HepG2 (cell line): ENCODE results near the gene ITIH3. TPM values are rescaled to one million over a fixed set of nuclear protein-coding genes. Genes with fewer than 3 reads are reported as not detected.

Experiments used
- ATAC-seq: fragments of 200-7000 bp; cut with Tn5 transposase; 3 replicates; pipeline ENCODE4 v1.9.1; 2020; ENCODE audit warnings: mild to moderate bottlenecking, moderate library complexity
- BruUV-seq: library from RNA; stranded (reverse); fragments of 400-500 nt; replicated peaks from 2 replicates; lab custom pipeline; 2021; lab: Mats Ljungman, UMichigan
- CTCF ChIA-PET: fragments of 300-600 bp; formaldehyde crosslinking; extraction: SDS; loops from one replicate; lab custom pipeline; 2021; ENCODE audit warnings: low total read pairs, inconsistent platforms, low intra/inter-chr PET ratio; lab: Yijun Ruan, JAX
- POLR2A ChIA-PET: fragments of 350-600 bp; sonication (Branson Sonifier 250); formaldehyde crosslinking; loops from one replicate; lab custom pipeline; 2020; ENCODE audit warnings: antibody characterized with exemption, inconsistent platforms; lab: Yijun Ruan, JAX
- DNase-seq: peaks from one replicate; pipeline ENCODE4 v3.0.0-alpha.2; 2015; ENCODE audit warnings: low spot score
- FAIRE-seq: peaks from 3 replicates; lab custom pipeline; 2011; peaks lifted over from hg19 to GRCh38; lab: Jason Lieb, UNC
- H2AFZ ChIP-seq: one replicate; pipeline ENCODE4 v1.6.1; 2011; ENCODE audit warnings: low read length, inconsistent platforms
- H3K27ac ChIP-seq: fragments of 300-600 bp; 3 replicates; pipeline ENCODE4 v1.8.0; 2011; ENCODE audit warnings: mixed run types, mild to moderate bottlenecking, mixed read lengths, low read length, inconsistent platforms; ENCODE audit not compliant: insufficient read depth; ENCODE audit errors: extremely low read length
- H3K27me3 ChIP-seq, 2 experiments: fragments of 200-600 bp in 1 of 2; 2 replicates in 1 of 2; 3 replicates in 1 of 2; pipeline versions ENCODE4 v1.6.0 to v1.8.0; 2011; ENCODE audit warnings: low read length in 2 of 2, mild to moderate bottlenecking in 2 of 2, moderate library complexity in 2 of 2, inconsistent platforms in 1 of 2; ENCODE audit not compliant: insufficient read depth in 2 of 2, control insufficient read depth in 1 of 2
- H3K36me3 ChIP-seq, 2 experiments: fragments of 200-600 bp in 1 of 2; replicated peaks in 1 of 2; 2 replicates in 1 of 2; 3 replicates in 1 of 2; pipeline versions ENCODE4 v1.5.1 to v1.8.0; 2011; ENCODE audit warnings: low read length in 2 of 2, inconsistent platforms in 1 of 2; ENCODE audit not compliant: insufficient read depth in 2 of 2, control insufficient read depth in 1 of 2
- H3K4me1 ChIP-seq: 2 replicates; pipeline ENCODE4 v1.5.1; 2012; ENCODE audit warnings: low read length, inconsistent platforms; ENCODE audit not compliant: insufficient read depth
- H3K4me2 ChIP-seq: 2 replicates; pipeline ENCODE4 v1.6.0; 2011; ENCODE audit warnings: low read depth, low read length, inconsistent platforms
- H3K4me3 ChIP-seq, 3 experiments: fragments of 200-600 bp in 1 of 3; sonication (generic), shearing (Covaris generic) in 1 of 3; replicated peaks in 1 of 3; 2 replicates each; pipeline ENCODE4 v1.5.1; 2011 to 2016; ENCODE audit warnings: low read length in 3 of 3, inconsistent platforms in 2 of 3, low read depth in 2 of 3, mild to moderate bottlenecking in 2 of 3, control low read depth in 1 of 3, mixed read lengths in 1 of 3; ENCODE audit not compliant: insufficient read depth in 1 of 3
- H3K79me2 ChIP-seq: one replicate; pipeline ENCODE4 v1.6.1; 2011; ENCODE audit warnings: low read length, inconsistent platforms; ENCODE audit not compliant: insufficient read depth
- H3K9ac ChIP-seq: 2 replicates; pipeline ENCODE4 v1.6.0; 2011; ENCODE audit warnings: mild to moderate bottlenecking, low read depth, low read length, inconsistent platforms; ENCODE audit not compliant: insufficient read depth
- H3K9me3 ChIP-seq: 2 replicates; pipeline ENCODE4 v1.5.1; 2012; ENCODE audit warnings: mild to moderate bottlenecking, low read length
- H4K20me1 ChIP-seq: 2 replicates; pipeline ENCODE4 v1.6.0; 2011; ENCODE audit warnings: inconsistent platforms, mild to moderate bottlenecking, low read length, moderate library complexity; ENCODE audit not compliant: insufficient read depth
- ATF7 ChIP-seq, 2 experiments: fragments of 450-650 bp in 1 of 2; sonication (generic) in 1 of 2; formaldehyde crosslinking in 1 of 2; IDR thresholded peaks; 2 replicates each; pipeline versions ENCODE4 v1.4.0 to v1.6.1; 2016 to 2020; ENCODE audit warnings: antibody characterized with exemption in 1 of 2, mild to moderate bottlenecking in 1 of 2, missing genetic modification reagents in 1 of 2
- CBFB ChIP-seq: sonication (generic); formaldehyde crosslinking; IDR thresholded peaks from 2 replicates; pipeline ENCODE4 v1.4.0; 2020; ENCODE audit warnings: missing genetic modification reagents
- MAF1 ChIP-seq: sonication (generic); formaldehyde crosslinking; IDR thresholded peaks from 2 replicates; pipeline ENCODE4 v1.5.0; 2020; ENCODE audit warnings: missing genetic modification reagents, borderline replicate concordance
- MAFF ChIP-seq: IDR thresholded peaks from 2 replicates; pipeline ENCODE4 v1.6.1; 2011; ENCODE audit warnings: low read depth, low read length, improper control_type of control experiment
- MAFK ChIP-seq, 2 experiments: IDR thresholded peaks in 1 of 2; conservative IDR thresholded peaks in 1 of 2; 2 replicates each; pipeline ENCODE4 v1.6.1; 2011; ENCODE audit warnings: improper control_type of control experiment in 2 of 2, low read length in 2 of 2
- NPAS2 ChIP-seq: sonication (generic); formaldehyde crosslinking; IDR thresholded peaks from 2 replicates; pipeline ENCODE4 v1.8.0; 2022; ENCODE audit warnings: mild to moderate bottlenecking, missing genetic modification reagents, borderline replicate concordance
- POLR2AphosphoS5 ChIP-seq: IDR thresholded peaks from 2 replicates; pipeline ENCODE4 v1.6.1; 2012; ENCODE audit warnings: low read depth, low read length
- ZNF343 ChIP-seq: sonication (generic); formaldehyde crosslinking; IDR thresholded peaks from 2 replicates; pipeline ENCODE4 v1.4.0; 2020; ENCODE audit warnings: mild to moderate bottlenecking, missing genetic modification reagents
- ZNF564 ChIP-seq: sonication (generic); formaldehyde crosslinking; IDR thresholded peaks from 2 replicates; pipeline ENCODE4 v1.8.1; 2023; ENCODE audit warnings: mild to moderate bottlenecking, missing genetic modification reagents
- ZNF776 ChIP-seq: sonication (generic); formaldehyde crosslinking; IDR thresholded peaks from 2 replicates; pipeline ENCODE4 v1.4.0; 2020; ENCODE audit warnings: mild to moderate bottlenecking, missing genetic modification reagents
- WGBS: methylation state at CpG from one replicate; pipeline ENCODE4 v1.1.6; 2017; ENCODE audit warnings: low lambda C conversion rate; 5-methylcytosine and 5-hydroxymethylcytosine counted together
- in situ Hi-C: cut with HindIII; loops from 2 replicates; pipeline ENCODE4 v1.10.0; 2017; ENCODE audit warnings: low pct_unique_long_range_greater_than_20kb; ENCODE audit not compliant: extremely low pct_ligation_motif_present
- intact Hi-C: fragments of 100-400 bp; cut with micrococcal nuclease; formaldehyde crosslinking; loops from one replicate; pipeline ENCODE4 v1.10.0; 2022; ENCODE audit not compliant: unreplicated experiment
- polyA plus RNA-seq, 8 experiments: library from polyadenylated mRNA; depleted of rRNA in 3 of 8; stranded (reverse) in 7 of 8; unstranded in 1 of 8; fragments of >200 nt; fragmentation: Illumina TruSeq in 4 of 8; extraction: Trizol in 4 of 8; gene quantifications; 2 replicates each; pipeline versions ENCODE4 v1.2.1 to v1.2.3, GENCODE V29; 2011 to 2016; ENCODE audit warnings: low read depth in 4 of 8, missing spikeins in 1 of 8, mixed read lengths in 1 of 8; ENCODE audit not compliant: insufficient read depth in 1 of 8
- total RNA-seq, 5 experiments: library from RNA; depleted of rRNA; stranded (reverse); fragments of >200 nt; fragmentation: Illumina TruSeq; extraction: Trizol; gene quantifications; 2 replicates each; pipeline ENCODE4 v1.2.3, GENCODE V29; 2016; ENCODE audit warnings: low read depth in 1 of 5
- TF ChIP-seq, protein P1 (sequence below): sonication (generic); formaldehyde crosslinking; IDR thresholded peaks from 2 replicates; pipeline ENCODE4 v1.9.0; 2021; ENCODE audit warnings: missing genetic modification reagents, mild to moderate bottlenecking, borderline replicate concordance
- TF ChIP-seq, protein P2 (sequence below): sonication (generic); formaldehyde crosslinking; IDR thresholded peaks from 2 replicates; pipeline ENCODE4 v1.4.0; 2020; ENCODE audit warnings: missing genetic modification reagents

ITIH3 gene
- total and polyA plus RNA-seq, 2 of the 13 experiments (the other 11 are each of a cell fraction or from before 2014, with no cell fraction given) = 105 to 632 TPM

DNA sequence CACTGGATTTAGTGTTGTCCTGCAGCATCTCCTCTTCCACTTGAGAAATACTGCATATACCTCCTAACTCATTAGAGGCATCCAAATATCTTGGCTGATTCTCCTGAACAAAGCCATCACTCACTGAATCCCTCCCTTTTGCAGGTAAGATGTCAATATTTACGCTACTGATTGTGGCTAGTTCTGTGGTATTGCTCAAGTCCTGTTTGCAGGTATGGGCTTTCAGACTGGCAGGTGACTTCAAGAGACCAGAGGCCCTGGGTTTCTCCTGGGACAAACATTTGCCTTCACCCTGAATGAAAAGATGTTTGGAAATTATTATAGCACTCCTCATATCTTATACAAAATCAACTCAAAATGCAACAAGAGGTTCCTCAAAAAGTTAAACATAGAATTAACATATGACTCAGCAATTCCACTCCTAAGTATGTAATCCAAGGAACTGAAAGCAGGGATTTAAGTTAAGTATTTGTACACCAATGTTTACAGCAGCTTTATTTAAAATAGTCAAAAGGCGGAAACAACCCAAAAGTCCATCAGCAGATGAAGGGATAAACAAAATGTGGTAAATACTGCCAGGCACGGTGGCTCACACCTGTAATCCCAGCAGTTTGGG is 42.4 kb upstream of the ITIH3 start (continued):
- TF ChIP-seq, protein P1, sequence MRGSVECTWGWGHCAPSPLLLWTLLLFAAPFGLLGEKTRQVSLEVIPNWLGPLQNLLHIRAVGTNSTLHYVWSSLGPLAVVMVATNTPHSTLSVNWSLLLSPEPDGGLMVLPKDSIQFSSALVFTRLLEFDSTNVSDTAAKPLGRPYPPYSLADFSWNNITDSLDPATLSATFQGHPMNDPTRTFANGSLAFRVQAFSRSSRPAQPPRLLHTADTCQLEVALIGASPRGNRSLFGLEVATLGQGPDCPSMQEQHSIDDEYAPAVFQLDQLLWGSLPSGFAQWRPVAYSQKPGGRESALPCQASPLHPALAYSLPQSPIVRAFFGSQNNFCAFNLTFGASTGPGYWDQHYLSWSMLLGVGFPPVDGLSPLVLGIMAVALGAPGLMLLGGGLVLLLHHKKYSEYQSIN (CRISPR knock-in tag) = no peak
- TF ChIP-seq POLR2AphosphoS5 = no peak
- TF ChIP-seq CBFB (CRISPR knock-in tag) = no peak
- TF ChIP-seq, protein P2, sequence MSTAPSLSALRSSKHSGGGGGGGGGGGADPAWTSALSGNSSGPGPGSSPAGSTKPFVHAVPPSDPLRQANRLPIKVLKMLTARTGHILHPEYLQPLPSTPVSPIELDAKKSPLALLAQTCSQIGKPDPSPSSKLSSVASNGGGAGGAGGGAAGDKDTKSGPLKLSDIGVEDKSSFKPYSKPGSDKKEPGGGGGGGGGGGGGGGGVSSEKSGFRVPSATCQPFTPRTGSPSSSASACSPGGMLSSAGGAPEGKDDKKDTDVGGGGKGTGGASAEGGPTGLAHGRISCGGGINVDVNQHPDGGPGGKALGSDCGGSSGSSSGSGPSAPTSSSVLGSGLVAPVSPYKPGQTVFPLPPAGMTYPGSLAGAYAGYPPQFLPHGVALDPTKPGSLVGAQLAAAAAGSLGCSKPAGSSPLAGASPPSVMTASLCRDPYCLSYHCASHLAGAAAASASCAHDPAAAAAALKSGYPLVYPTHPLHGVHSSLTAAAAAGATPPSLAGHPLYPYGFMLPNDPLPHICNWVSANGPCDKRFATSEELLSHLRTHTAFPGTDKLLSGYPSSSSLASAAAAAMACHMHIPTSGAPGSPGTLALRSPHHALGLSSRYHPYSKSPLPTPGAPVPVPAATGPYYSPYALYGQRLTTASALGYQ = no peak
- TF ChIP-seq NPAS2 (CRISPR knock-in tag) = no peak
- no peak for TF ChIP-seq ZNF343 (CRISPR knock-in tag)
- no peak for TF ChIP-seq ZNF776
- TF ChIP-seq MAF1 (CRISPR knock-in tag) = no peak
- TF ChIP-seq ZNF564 (CRISPR knock-in tag) = no peak
- TF ChIP-seq ATF7 (IDR thresholded peaks at IDR 0.05) = no peak
- no peak for TF ChIP-seq ATF7 (CRISPR knock-in tag; IDR thresholded peaks at IDR 0.05)

DNA sequence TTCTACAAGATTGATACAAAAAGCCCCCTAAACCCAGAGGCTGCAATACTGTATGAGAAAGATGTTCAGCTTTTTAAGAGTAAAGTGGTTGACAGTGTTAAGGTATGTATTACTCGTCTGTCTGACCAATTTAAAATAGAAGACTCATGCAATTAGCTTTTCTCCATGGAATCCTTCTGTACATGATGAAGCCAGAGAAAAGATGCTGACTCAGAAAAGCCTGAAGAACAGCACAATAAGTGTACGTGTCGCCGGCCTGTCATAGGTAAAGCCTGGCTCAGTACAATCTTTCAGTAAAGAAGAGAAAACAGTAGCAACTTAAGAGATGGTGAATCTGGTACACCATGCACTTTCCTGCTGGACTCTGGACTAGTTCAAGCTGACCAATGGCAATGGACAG is 40.2 kb upstream of the ITIH3 start:
- BruUV-seq = no TSS peak
- FAIRE-seq = no peak

More for the DNA sequence above, 40.2 kb upstream of the ITIH3 start:
- ChIA-PET CTCF (no interaction called here), POLR2A (no interaction called here)
- H2AFZ ChIP-seq = no peak overlapping the region
- H3K36me3 ChIP-seq = peaks cover 5 to 54% of the 10 kb centered on the region in 2 experiments; a peak in 3 of 5 replicates
- no peaks in the 10 kb centered on the region for H3K79me2 ChIP-seq
- no peak overlapping the region for H3K4me3 ChIP-seq
- H3K9ac ChIP-seq = no peak overlapping the region
- H3K4me2 ChIP-seq = no peak overlapping the region
- WGBS = 92% methylated on average over 4 of the region's 4 CpGs
- no peaks in the 10 kb centered on the region for H4K20me1 ChIP-seq
- no peaks in the 10 kb centered on the region for H3K27me3 ChIP-seq
- ATAC-seq = no peak
- no peaks in the 10 kb centered on the region for H3K9me3 ChIP-seq
- intact Hi-C loops (no loop called here), in situ Hi-C loops (no loop called here)
- DNase-seq = no peak
- H3K27ac ChIP-seq = no peak overlapping the region
- H3K4me1 ChIP-seq = peaks cover 11% of the 10 kb centered on the region
- TF ChIP-seq MAFK (conservative IDR thresholded peaks at IDR 0.05 in 1 of 2, IDR thresholded peaks at IDR 0.05 in 1 of 2; ENCODE audit: low read length in 2 of 2) (peak; percentile 25 to 68; a peak in 2 of 4 replicates), MAFF (0 out of 2 replicates have a peak, but pooled peaks have one; percentile 37), POLR2AphosphoS5 (no peak)
- TF ChIP-seq, all 625 proteins: peak for 2
